DND-41 (cell line): ENCODE results near the gene ANKRD6.

Source experiments
- ATAC-seq: fragments of 200-7000 bp; cut with Tn5 transposase; 3 replicates; pipeline ENCODE4 v1.9.1; 2021; ENCODE audit warnings: low read depth; ENCODE audit not compliant: insufficient read depth
- DNase-seq: peaks from one replicate; pipeline ENCODE4 v3.0.0-alpha.2; 2020
- H2AFZ ChIP-seq: 2 replicates; pipeline ENCODE4 v1.6.0; 2012; ENCODE audit warnings: low read depth, low read length
- H3K27ac ChIP-seq: 2 replicates; pipeline ENCODE4 v1.5.1; 2012; ENCODE audit warnings: low read length, inconsistent platforms
- H3K27me3 ChIP-seq: fragments of 200-600 bp; sonication (generic); 2 replicates; pipeline ENCODE4 v1.6.0; 2012; ENCODE audit warnings: low read length, mild to moderate bottlenecking, inconsistent platforms; ENCODE audit not compliant: insufficient read depth, poor library complexity
- H3K36me3 ChIP-seq: 2 replicates; pipeline ENCODE4 v1.5.1; 2012; ENCODE audit warnings: low read length, inconsistent platforms; ENCODE audit not compliant: insufficient read depth
- H3K4me1 ChIP-seq: 2 replicates; pipeline ENCODE4 v1.5.1; 2012; ENCODE audit warnings: mild to moderate bottlenecking, low read length; ENCODE audit not compliant: insufficient read depth
- H3K4me2 ChIP-seq: 2 replicates; pipeline ENCODE4 v1.6.0; 2012; ENCODE audit warnings: mild to moderate bottlenecking, moderate library complexity, low read length, inconsistent platforms; ENCODE audit not compliant: insufficient read depth
- H3K4me3 ChIP-seq, 2 experiments: fragments of 200-600 bp in 1 of 2; shearing (Covaris generic) in 1 of 2; 2 replicates each; pipeline ENCODE4 v1.5.1; 2012 to 2016; ENCODE audit warnings: inconsistent platforms in 2 of 2, low read length in 2 of 2, mild to moderate bottlenecking in 2 of 2, low read depth in 1 of 2, moderate library complexity in 1 of 2
- H3K79me2 ChIP-seq: 2 replicates; pipeline ENCODE4 v1.6.0; 2012; ENCODE audit warnings: low read length, inconsistent platforms; ENCODE audit not compliant: insufficient read depth
- H3K9ac ChIP-seq: 2 replicates; pipeline ENCODE4 v1.6.0; 2012; ENCODE audit warnings: low read depth, mild to moderate bottlenecking, inconsistent platforms, low read length, moderate library complexity
- H3K9me3 ChIP-seq: 2 replicates; pipeline ENCODE4 v1.5.1; 2012; ENCODE audit warnings: low read length, moderate library complexity, mild to moderate bottlenecking, inconsistent platforms; ENCODE audit not compliant: insufficient read depth, severe bottlenecking
- H4K20me1 ChIP-seq: 2 replicates; pipeline ENCODE4 v1.6.0; 2012; ENCODE audit warnings: low read length; ENCODE audit not compliant: insufficient read depth
- EZH2 ChIP-seq: IDR thresholded peaks from 3 replicates; pipeline ENCODE4 v1.6.1; 2012; ENCODE audit warnings: borderline replicate concordance, low read depth, mild to moderate bottlenecking, moderate library complexity, low read length, inconsistent platforms; ENCODE audit not compliant: severe bottlenecking
- TF ChIP-seq, protein P1 (sequence below): IDR thresholded peaks from 2 replicates; pipeline ENCODE4 v1.5.1; 2012; ENCODE audit warnings: borderline replicate concordance, low read length, moderate library complexity, mild to moderate bottlenecking; ENCODE audit not compliant: poor library complexity, severe bottlenecking; ENCODE audit errors: extremely low read depth

The ANKRD6 gene

DNA sequence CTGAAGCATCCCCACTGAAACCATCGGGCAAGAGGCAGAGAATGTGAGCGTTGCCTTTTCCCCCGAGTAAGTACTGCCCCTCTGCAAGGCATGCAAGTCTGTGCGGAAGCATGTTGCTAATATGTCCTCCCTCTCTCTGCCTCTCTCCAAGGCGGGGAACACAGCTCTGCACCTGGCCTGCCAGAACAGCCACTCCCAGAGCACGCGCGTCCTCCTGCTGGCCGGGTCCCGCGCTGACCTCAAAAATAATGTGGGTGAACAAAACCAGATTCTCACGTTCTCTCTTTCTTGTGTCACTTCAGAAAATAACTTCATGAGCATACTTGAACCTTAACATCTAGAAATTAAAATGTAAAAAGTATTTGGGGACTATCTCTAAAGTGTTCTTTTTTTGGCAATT lies 179.2 kb downstream of the ANKRD6 start:
- Histone ChIP-seq H3K36me3 (no peaks in the 10 kb centered on the region), H2AFZ (no peak overlapping the region), H3K9me3 (no peaks in the 10 kb centered on the region), H4K20me1 (no peaks in the 10 kb centered on the region), H3K27me3 (no peaks in the 10 kb centered on the region), H3K27ac (no peak overlapping the region), H3K4me3 (no peak overlapping the region), H3K9ac (no peak overlapping the region), H3K4me2 (no peak overlapping the region), H3K4me1 (0 out of 2 replicates have a peak, but pooled peaks cover 4% of the 10 kb centered on the region), H3K79me2 (no peaks in the 10 kb centered on the region)
- TF ChIP-seq, protein P1, sequence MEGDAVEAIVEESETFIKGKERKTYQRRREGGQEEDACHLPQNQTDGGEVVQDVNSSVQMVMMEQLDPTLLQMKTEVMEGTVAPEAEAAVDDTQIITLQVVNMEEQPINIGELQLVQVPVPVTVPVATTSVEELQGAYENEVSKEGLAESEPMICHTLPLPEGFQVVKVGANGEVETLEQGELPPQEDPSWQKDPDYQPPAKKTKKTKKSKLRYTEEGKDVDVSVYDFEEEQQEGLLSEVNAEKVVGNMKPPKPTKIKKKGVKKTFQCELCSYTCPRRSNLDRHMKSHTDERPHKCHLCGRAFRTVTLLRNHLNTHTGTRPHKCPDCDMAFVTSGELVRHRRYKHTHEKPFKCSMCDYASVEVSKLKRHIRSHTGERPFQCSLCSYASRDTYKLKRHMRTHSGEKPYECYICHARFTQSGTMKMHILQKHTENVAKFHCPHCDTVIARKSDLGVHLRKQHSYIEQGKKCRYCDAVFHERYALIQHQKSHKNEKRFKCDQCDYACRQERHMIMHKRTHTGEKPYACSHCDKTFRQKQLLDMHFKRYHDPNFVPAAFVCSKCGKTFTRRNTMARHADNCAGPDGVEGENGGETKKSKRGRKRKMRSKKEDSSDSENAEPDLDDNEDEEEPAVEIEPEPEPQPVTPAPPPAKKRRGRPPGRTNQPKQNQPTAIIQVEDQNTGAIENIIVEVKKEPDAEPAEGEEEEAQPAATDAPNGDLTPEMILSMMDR, result no peak
- TF ChIP-seq EZH2, result no peak
- DNase-seq (no peak), ATAC-seq (no peak)

DNA sequence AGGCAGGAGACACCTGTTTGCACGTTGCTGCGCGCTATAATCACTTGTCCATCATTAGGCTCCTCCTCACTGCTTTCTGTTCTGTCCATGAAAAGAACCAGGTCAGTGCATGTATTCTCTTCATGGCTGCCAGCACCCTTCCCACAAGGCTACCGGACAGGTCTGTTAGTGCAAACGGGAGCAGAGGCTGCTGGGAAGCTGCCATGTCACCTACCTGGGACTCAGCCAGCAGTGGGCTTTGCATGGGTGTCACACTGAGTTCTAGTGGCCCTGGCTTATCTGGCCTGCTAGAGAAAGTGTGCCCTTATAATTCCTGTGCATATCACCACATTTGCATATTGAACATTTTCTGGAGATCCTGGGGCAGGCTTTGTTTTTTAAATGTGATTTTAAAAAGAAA lies 180.8 kb downstream of the ANKRD6 start:
- H3K4me3 ChIP-seq, result no peak overlapping the region
- H3K27ac ChIP-seq, result no peak overlapping the region
- no peak overlapping the region for H2AFZ ChIP-seq
- H3K36me3 ChIP-seq, result no peaks in the 10 kb centered on the region
- H3K27me3 ChIP-seq, result no peaks in the 10 kb centered on the region
- ATAC-seq, result no peak
- H3K4me1 ChIP-seq, result 0 out of 2 replicates have a peak, but pooled peaks cover 4% of the 10 kb centered on the region
- no peak for DNase-seq
- no peak overlapping the region for H3K9ac ChIP-seq
- no peaks in the 10 kb centered on the region for H4K20me1 ChIP-seq
- H3K4me2 ChIP-seq, result no peak overlapping the region
- no peaks in the 10 kb centered on the region for H3K9me3 ChIP-seq
- H3K79me2 ChIP-seq, result no peaks in the 10 kb centered on the region
- TF ChIP-seq, protein P1, result no peak
- TF ChIP-seq EZH2, result no peak

DNA sequence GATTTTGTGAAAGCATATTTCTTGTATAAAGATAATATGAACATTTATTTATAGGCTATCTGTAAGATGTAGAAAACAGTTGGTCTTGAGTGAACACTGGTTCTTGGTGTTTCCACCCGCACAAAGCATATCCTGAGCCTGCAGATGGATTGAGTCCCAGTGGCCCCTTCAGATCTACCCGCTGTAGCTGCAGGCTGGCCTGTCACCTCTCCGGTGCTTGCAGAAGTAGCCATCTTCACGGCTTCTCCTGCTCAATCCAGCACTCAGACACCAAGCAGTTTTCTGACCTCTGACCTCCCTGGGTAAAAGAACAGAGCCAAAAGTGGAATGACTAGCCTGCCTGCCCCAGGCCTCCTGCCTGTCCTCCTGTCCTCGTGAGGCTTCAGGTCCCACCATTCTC lies 182.9 kb downstream of the ANKRD6 start:
- Histone ChIP-seq H4K20me1 (no peaks in the 10 kb centered on the region), H3K79me2 (no peaks in the 10 kb centered on the region), H3K4me3 (no peak overlapping the region), H3K27me3 (no peaks in the 10 kb centered on the region), H2AFZ (no peak overlapping the region), H3K36me3 (no peaks in the 10 kb centered on the region), H3K4me2 (no peak overlapping the region), H3K27ac (no peak overlapping the region), H3K9me3 (no peaks in the 10 kb centered on the region), H3K9ac (no peak overlapping the region), H3K4me1 (0 out of 2 replicates have a peak, but pooled peaks cover 4% of the 10 kb centered on the region)
- TF ChIP-seq, protein P1, result no peak
- TF ChIP-seq EZH2, result no peak
- DNase-seq (no peak), ATAC-seq (no peak)

DNA sequence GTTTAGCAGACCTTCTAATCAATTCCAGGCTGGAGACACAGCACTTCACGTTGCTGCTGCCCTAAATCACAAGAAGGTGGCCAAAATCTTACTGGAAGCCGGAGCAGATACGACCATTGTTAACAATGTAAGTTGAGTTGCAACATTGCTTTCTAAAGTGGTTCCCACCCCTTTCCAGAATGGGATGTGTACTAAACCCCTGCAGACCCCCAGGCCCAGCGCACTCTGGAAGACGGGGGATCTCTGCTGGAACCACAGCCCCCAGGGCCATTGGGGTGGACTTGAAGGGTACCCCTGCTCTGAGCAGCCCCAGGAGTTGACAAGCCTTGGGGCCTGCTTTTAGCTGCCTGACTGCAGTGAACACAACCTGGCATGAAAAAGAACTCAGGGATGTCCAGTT lies 183.6 kb downstream of the ANKRD6 start:
- Histone ChIP-seq H3K79me2 (no peaks in the 10 kb centered on the region), H3K4me1 (0 out of 2 replicates have a peak, but pooled peaks cover 4% of the 10 kb centered on the region), H3K9me3 (no peaks in the 10 kb centered on the region), H4K20me1 (no peaks in the 10 kb centered on the region), H3K27me3 (no peaks in the 10 kb centered on the region), H3K4me2 (no peak overlapping the region), H3K36me3 (no peaks in the 10 kb centered on the region), H3K9ac (no peak overlapping the region), H2AFZ (no peak overlapping the region), H3K27ac (no peak overlapping the region), H3K4me3 (no peak overlapping the region)
- ATAC-seq (no peak), DNase-seq (no peak)
- TF ChIP-seq, protein P1, result no peak
- no peak for TF ChIP-seq EZH2
